Gastrocnemius medialis (tissue), 4 donors: ENCODE measurements around the gene ZNF292.

Source experiments
- POLR2A ChIP-seq, 2 donors: fragments of 450-650 bp; IDR thresholded peaks; one replicate each; pipeline ENCODE4 v1.6.1; 2017; ENCODE audit warnings: antibody characterized with exemption in 2 of 2, mild to moderate bottlenecking in 2 of 2, moderate library complexity in 2 of 2
- TF ChIP-seq, protein P1 (sequence below), 5 experiments: fragments of 450-650 bp in 3 of 5; fragments of 200-600 bp in 2 of 5; sonication (generic) in 2 of 5; IDR thresholded peaks in 4 of 5; conservative IDR thresholded peaks in 1 of 5; 1 replicate in 4 of 5; 2 replicates in 1 of 5; pipeline ENCODE4 v1.5.1; 2016 to 2019; ENCODE audit warnings: antibody characterized with exemption in 5 of 5, mild to moderate bottlenecking in 3 of 5, moderate library complexity in 3 of 5

DNA sequence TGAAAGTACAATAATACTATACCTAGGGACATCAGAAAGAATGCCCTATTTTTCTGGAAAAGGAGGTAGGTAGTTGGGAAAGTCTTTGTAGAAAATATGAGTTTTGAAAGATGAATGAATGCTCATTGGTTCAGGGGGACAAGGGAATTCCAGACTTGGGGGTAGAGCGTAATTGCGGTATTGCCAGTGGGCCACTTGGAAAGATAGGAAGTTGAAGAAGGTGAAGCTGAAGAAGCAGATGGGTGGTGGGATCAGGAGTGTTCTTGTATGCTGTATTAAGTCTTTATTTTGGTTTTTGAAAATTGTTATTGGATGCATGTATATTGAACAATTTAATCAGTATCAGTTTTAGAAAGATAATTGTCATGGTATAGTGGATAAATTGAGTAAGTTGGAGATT lies 109.1 kb downstream of the ZNF292 start:
- TF ChIP-seq, protein P1, sequence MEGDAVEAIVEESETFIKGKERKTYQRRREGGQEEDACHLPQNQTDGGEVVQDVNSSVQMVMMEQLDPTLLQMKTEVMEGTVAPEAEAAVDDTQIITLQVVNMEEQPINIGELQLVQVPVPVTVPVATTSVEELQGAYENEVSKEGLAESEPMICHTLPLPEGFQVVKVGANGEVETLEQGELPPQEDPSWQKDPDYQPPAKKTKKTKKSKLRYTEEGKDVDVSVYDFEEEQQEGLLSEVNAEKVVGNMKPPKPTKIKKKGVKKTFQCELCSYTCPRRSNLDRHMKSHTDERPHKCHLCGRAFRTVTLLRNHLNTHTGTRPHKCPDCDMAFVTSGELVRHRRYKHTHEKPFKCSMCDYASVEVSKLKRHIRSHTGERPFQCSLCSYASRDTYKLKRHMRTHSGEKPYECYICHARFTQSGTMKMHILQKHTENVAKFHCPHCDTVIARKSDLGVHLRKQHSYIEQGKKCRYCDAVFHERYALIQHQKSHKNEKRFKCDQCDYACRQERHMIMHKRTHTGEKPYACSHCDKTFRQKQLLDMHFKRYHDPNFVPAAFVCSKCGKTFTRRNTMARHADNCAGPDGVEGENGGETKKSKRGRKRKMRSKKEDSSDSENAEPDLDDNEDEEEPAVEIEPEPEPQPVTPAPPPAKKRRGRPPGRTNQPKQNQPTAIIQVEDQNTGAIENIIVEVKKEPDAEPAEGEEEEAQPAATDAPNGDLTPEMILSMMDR (IDR thresholded peaks at IDR 0.05 in 4 of 5, conservative IDR thresholded peaks at IDR 0.05 in 1 of 5): no peak
- no peak for TF ChIP-seq POLR2A (IDR thresholded peaks at IDR 0.05)
